HCT116 (cell line): ENCODE measurements around the gene CLEC4G. TPM values are rescaled to one million over a fixed set of nuclear protein-coding genes. Genes with fewer than 3 reads are reported as not detected.

Experiments used
- ATAC-seq: fragments of 200-7000 bp; cut with Tn5 transposase; 2 replicates; pipeline ENCODE4 v1.9.1; 2020; ENCODE audit warnings: mild to moderate bottlenecking, moderate library complexity
- BruUV-seq: library from RNA; stranded (reverse); fragments of 400-500 nt; replicated peaks from 2 replicates; lab custom pipeline; 2021; lab: Mats Ljungman, UMichigan
- CTCF ChIA-PET: fragments of 300-600 bp; sonication (Branson Sonifier 250); formaldehyde crosslinking; loops from one replicate; lab custom pipeline; 2021; ENCODE audit warnings: antibody characterized with exemption; lab: Charles Lee
- POLR2A ChIA-PET: fragments of 300-600, 350-600 bp; sonication (Branson Sonifier 250); formaldehyde crosslinking; loops from one replicate; lab custom pipeline; 2021; ENCODE audit warnings: antibody characterized with exemption; lab: Charles Lee
- RAD21 ChIA-PET, 2 experiments: fragments of 300-600 bp; sonication (Branson Sonifier 250); formaldehyde crosslinking; loops; one replicate each; lab custom pipeline; 2023; ENCODE audit warnings: low total read pairs in 2 of 2; ENCODE audit not compliant: uncharacterized antibody in 2 of 2, unreplicated experiment in 2 of 2, low non-redundant PET in 1 of 2; lab: Charles Lee
- DNase-seq: peaks from one replicate; pipeline ENCODE4 v3.0.0-alpha.2; 2010; ENCODE audit warnings: low read depth, low spot score
- H2AFZ ChIP-seq: fragments of 200-600 bp; shearing (Covaris generic), sonication (generic); 2 replicates; pipeline ENCODE4 v1.6.1; 2017; ENCODE audit warnings: low read depth, mixed run types, mixed read lengths, antibody characterized with exemption, low read length; ENCODE audit not compliant: poor library complexity, severe bottlenecking
- H3K27ac ChIP-seq: 2 replicates; pipeline ENCODE4 v1.5.1; 2012; ENCODE audit warnings: low read depth, low read length
- H3K27me3 ChIP-seq: fragments of 200-600 bp; sonication (generic); 2 replicates; pipeline ENCODE4 v1.6.1; 2016; ENCODE audit warnings: mixed run types, low read length, mixed read lengths; ENCODE audit not compliant: insufficient read depth
- H3K36me3 ChIP-seq, 2 experiments: fragments of 200-500 bp in 1 of 2; fragments of 200-600 bp in 1 of 2; sonication (Bioruptor generic) in 1 of 2; sonication (generic) in 1 of 2; 2 replicates each; pipeline versions ENCODE4 v1.5.1 to v1.6.1; 2014 to 2016; ENCODE audit warnings: low read length in 2 of 2, inconsistent platforms in 1 of 2, mixed read lengths in 1 of 2, mixed run types in 1 of 2; ENCODE audit not compliant: insufficient read depth in 2 of 2, control insufficient read depth in 1 of 2
- H3K4me1 ChIP-seq, 2 experiments: fragments of 200-600 bp in 1 of 2; sonication (generic) in 1 of 2; 2 replicates each; pipeline versions ENCODE4 v1.5.1 to v1.6.1; 2012 to 2017; ENCODE audit warnings: low read length in 2 of 2, inconsistent platforms in 1 of 2, mild to moderate bottlenecking in 1 of 2, mixed read lengths in 1 of 2, mixed run types in 1 of 2, moderate library complexity in 1 of 2; ENCODE audit not compliant: insufficient read depth in 2 of 2, control insufficient read depth in 1 of 2
- H3K4me2 ChIP-seq: fragments of 200-600 bp; sonication (generic); 2 replicates; pipeline ENCODE4 v1.6.1; 2017; ENCODE audit warnings: mixed run types, low read length, mixed read lengths
- H3K4me3 ChIP-seq, 2 experiments: fragments of 200-600 bp in 1 of 2; sonication (generic) in 1 of 2; replicated peaks in 1 of 2; 2 replicates each; pipeline ENCODE4 v1.5.1; 2011 to 2016; ENCODE audit warnings: low read length in 2 of 2, control low read depth in 1 of 2, low read depth in 1 of 2, mild to moderate bottlenecking in 1 of 2, mixed read lengths in 1 of 2, mixed run types in 1 of 2
- H3K79me2 ChIP-seq: fragments of 200-600 bp; sonication (generic); 2 replicates; pipeline ENCODE4 v1.6.1; 2017; ENCODE audit warnings: mild to moderate bottlenecking, mixed run types, low read length, moderate library complexity, mixed read lengths; ENCODE audit not compliant: insufficient read depth
- H3K9ac ChIP-seq: fragments of 200-600 bp; sonication (generic); 2 replicates; pipeline ENCODE4 v1.6.1; 2016; ENCODE audit warnings: low read length, mixed read lengths
- H3K9me2 ChIP-seq: fragments of 200-600 bp; sonication (generic), shearing (Covaris generic); 2 replicates; pipeline ENCODE4 v1.6.1; 2017; ENCODE audit warnings: mixed run types, mild to moderate bottlenecking, moderate library complexity; ENCODE audit not compliant: insufficient read depth
- H3K9me3 ChIP-seq, 2 experiments: fragments of 200-500 bp in 1 of 2; fragments of 200-600 bp in 1 of 2; sonication (Bioruptor generic) in 1 of 2; sonication (generic) in 1 of 2; 2 replicates each; pipeline ENCODE4 v1.6.1; 2014 to 2017; ENCODE audit warnings: low read length in 2 of 2, mixed read lengths in 2 of 2, inconsistent platforms in 1 of 2, low read depth in 1 of 2, mild to moderate bottlenecking in 1 of 2, mixed run types in 1 of 2, moderate library complexity in 1 of 2; ENCODE audit not compliant: control insufficient read depth in 1 of 2, insufficient read depth in 1 of 2
- H4K20me1 ChIP-seq: fragments of 200-600 bp; sonication (generic), shearing (Covaris generic); 2 replicates; pipeline ENCODE4 v1.6.1; 2017; ENCODE audit warnings: mixed run types, mild to moderate bottlenecking, moderate library complexity; ENCODE audit not compliant: insufficient read depth
- ATF3 ChIP-seq: IDR thresholded peaks from 2 replicates; pipeline ENCODE4 v1.6.1; 2012
- CBX3 ChIP-seq: IDR thresholded peaks from 2 replicates; pipeline ENCODE4 v1.6.1; 2012; ENCODE audit warnings: low read depth
- CTCF ChIP-seq, 3 experiments: fragments of 200-600 bp in 1 of 3; sonication (generic) in 1 of 3; IDR thresholded peaks in 2 of 3; conservative IDR thresholded peaks in 1 of 3; 2 replicates each; pipeline ENCODE4 v1.5.1; 2012 to 2017; ENCODE audit warnings: low read depth in 2 of 3, low read length in 2 of 3, antibody characterized with exemption in 1 of 3, borderline replicate concordance in 1 of 3, control low read depth in 1 of 3, mild to moderate bottlenecking in 1 of 3, mixed read lengths in 1 of 3, mixed run types in 1 of 3, moderate library complexity in 1 of 3; ENCODE audit not compliant: insufficient read depth in 1 of 3
- ELF1 ChIP-seq: IDR thresholded peaks from 2 replicates; pipeline ENCODE4 v1.6.1; 2012; ENCODE audit warnings: low read depth, borderline replicate concordance
- EZH2 ChIP-seq: fragments of 200-600 bp; sonication (generic); IDR thresholded peaks from 2 replicates; pipeline ENCODE4 v1.6.1; 2017; ENCODE audit warnings: antibody characterized with exemption, mixed run types
- JUND ChIP-seq: IDR thresholded peaks from 2 replicates; pipeline ENCODE4 v1.6.1; 2012
- MAX ChIP-seq: IDR thresholded peaks from 2 replicates; pipeline ENCODE4 v1.6.1; 2012
- POLR2A ChIP-seq: IDR thresholded peaks from 2 replicates; pipeline ENCODE4 v1.7.0; 2011; ENCODE audit warnings: borderline replicate concordance; ENCODE audit not compliant: insufficient read depth, insufficient read length; ENCODE audit errors: extremely low read depth
- RAD21 ChIP-seq: IDR thresholded peaks from 2 replicates; pipeline ENCODE4 v1.6.1; 2012; ENCODE audit warnings: low read depth, mild to moderate bottlenecking
- REST ChIP-seq: IDR thresholded peaks from 2 replicates; pipeline ENCODE4 v1.6.1; 2012; ENCODE audit warnings: low read depth
- SIN3A ChIP-seq: IDR thresholded peaks from 2 replicates; pipeline ENCODE4 v1.6.1; 2012; ENCODE audit warnings: low read depth
- SRF ChIP-seq: IDR thresholded peaks from 2 replicates; pipeline ENCODE4 v1.6.1; 2012; ENCODE audit warnings: low read depth
- TCF7L2 ChIP-seq: IDR thresholded peaks from 2 replicates; pipeline ENCODE4 v1.7.0; 2011; ENCODE audit warnings: borderline replicate concordance, inconsistent platforms; ENCODE audit not compliant: insufficient read depth, insufficient read length; ENCODE audit errors: extremely low read depth
- ZFX ChIP-seq: fragments of 450-650 bp; IDR thresholded peaks from 2 replicates; pipeline ENCODE4 v1.6.1; 2017
- intact Hi-C: fragments of 100-400 bp; cut with micrococcal nuclease; formaldehyde crosslinking; loops from 2 replicates; pipeline ENCODE4 v1.10.0; 2022
- total RNA-seq: library from RNA; stranded (reverse); gene quantifications from one replicate; pipeline ENCODE4 v1.2.1, GENCODE V29; 2021; ENCODE audit not compliant: unreplicated experiment
- TF ChIP-seq, protein P1 (sequence below): IDR thresholded peaks from 2 replicates; pipeline ENCODE4 v1.6.1; 2011; ENCODE audit warnings: mild to moderate bottlenecking, low read length, moderate library complexity; ENCODE audit not compliant: insufficient replicate concordance; ENCODE audit errors: extremely low read depth

CLEC4G gene
- total RNA-seq, 1 experiment from 2014 or later = not detected

- no peaks in the 10 kb centered on the region for H4K20me1 ChIP-seq
- POLR2A ChIA-PET = no interaction called here
- H3K27ac ChIP-seq = no peak overlapping the region
- peaks cover 20% of the 10 kb centered on the region; the same call in 1 of the 2 replicates for H3K79me2 ChIP-seq
- peaks cover 3 to 12% of the 10 kb centered on the region in 2 experiments for H3K4me1 ChIP-seq
- no TSS peak for BruUV-seq
- no peaks in the 10 kb centered on the region for H3K27me3 ChIP-seq
- peaks cover 4 to 9% of the 10 kb centered on the region in 2 experiments; a peak in 3 of 4 replicates for H3K36me3 ChIP-seq
- H3K4me2 ChIP-seq = no peak overlapping the region
- H3K9me2 ChIP-seq = no peaks in the 10 kb centered on the region
- H3K9me3 ChIP-seq = peaks cover 0 to 1% of the 10 kb centered on the region in 2 experiments; a peak in 1 of 4 replicates
- intact Hi-C loops = loop anchor here (10.0 kb wide), 1 partner anchor 331 kb away; no protein-coding TSS in a partner anchor
- ATAC-seq (no peak), DNase-seq (no peak)
- no peak overlapping the region for H3K9ac ChIP-seq
- CTCF ChIA-PET = no interaction called here
- H3K4me3 ChIP-seq = no peak overlapping the region
- RAD21 ChIA-PET = no interaction called here
- no peak overlapping the region for H2AFZ ChIP-seq
- TF ChIP-seq TCF7L2 = no peak
- no peak for TF ChIP-seq SIN3A
- TF ChIP-seq CBX3 = no peak
- no peak for TF ChIP-seq ZFX
- TF ChIP-seq SRF = no peak
- TF ChIP-seq EZH2 = no peak
- TF ChIP-seq POLR2A = no peak
- no peak for TF ChIP-seq RAD21
- TF ChIP-seq, protein P1, sequence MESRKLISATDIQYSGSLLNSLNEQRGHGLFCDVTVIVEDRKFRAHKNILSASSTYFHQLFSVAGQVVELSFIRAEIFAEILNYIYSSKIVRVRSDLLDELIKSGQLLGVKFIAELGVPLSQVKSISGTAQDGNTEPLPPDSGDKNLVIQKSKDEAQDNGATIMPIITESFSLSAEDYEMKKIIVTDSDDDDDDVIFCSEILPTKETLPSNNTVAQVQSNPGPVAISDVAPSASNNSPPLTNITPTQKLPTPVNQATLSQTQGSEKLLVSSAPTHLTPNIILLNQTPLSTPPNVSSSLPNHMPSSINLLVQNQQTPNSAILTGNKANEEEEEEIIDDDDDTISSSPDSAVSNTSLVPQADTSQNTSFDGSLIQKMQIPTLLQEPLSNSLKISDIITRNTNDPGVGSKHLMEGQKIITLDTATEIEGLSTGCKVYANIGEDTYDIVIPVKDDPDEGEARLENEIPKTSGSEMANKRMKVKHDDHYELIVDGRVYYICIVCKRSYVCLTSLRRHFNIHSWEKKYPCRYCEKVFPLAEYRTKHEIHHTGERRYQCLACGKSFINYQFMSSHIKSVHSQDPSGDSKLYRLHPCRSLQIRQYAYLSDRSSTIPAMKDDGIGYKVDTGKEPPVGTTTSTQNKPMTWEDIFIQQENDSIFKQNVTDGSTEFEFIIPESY = no peak
- TF ChIP-seq MAX = no peak
- TF ChIP-seq ELF1 = no peak
- TF ChIP-seq REST = no peak
- TF ChIP-seq JUND = no peak
- TF ChIP-seq CTCF (IDR thresholded peaks at IDR 0.05 in 2 of 3, conservative IDR thresholded peaks at IDR 0.05 in 1 of 3; ENCODE audit: borderline replicate concordance in 1 of 3, insufficient read depth in 1 of 3, low read depth in 2 of 3, low read length in 2 of 3) = no peak
- no peak for TF ChIP-seq ATF3
Measured at GRCh38 chr19:7685546-7686445, 46.1 kb downstream of the CLEC4G start.
